MM.1S (cell line): ENCODE data around the gene MBLAC1.

Source experiments
- DNase-seq: peaks from one replicate; pipeline ENCODE4 v3.0.0-alpha.2; 2015
- H2AFZ ChIP-seq: fragments of 300-600 bp; sonication (generic); 2 replicates; pipeline ENCODE4 v1.6.0; 2016; ENCODE audit warnings: antibody characterized with exemption, low read length
- H3F3A ChIP-seq: fragments of 300-600 bp; sonication (generic); 2 replicates; pipeline ENCODE4 v1.6.1; 2016; ENCODE audit warnings: mild to moderate bottlenecking, antibody characterized with exemption, low read length, moderate library complexity, mixed read lengths; ENCODE audit not compliant: insufficient read depth
- H3K27ac ChIP-seq: fragments of 300-600 bp; sonication (generic); 2 replicates; pipeline ENCODE4 v1.5.1; 2016; ENCODE audit warnings: mild to moderate bottlenecking, low read length
- H3K27me3 ChIP-seq: fragments of 300-600 bp; sonication (generic); replicated peaks from 2 replicates; pipeline ENCODE4 v1.6.0; 2016; ENCODE audit warnings: low read length; ENCODE audit not compliant: insufficient read depth
- H3K36me3 ChIP-seq: fragments of 300-600 bp; sonication (generic); replicated peaks from 2 replicates; pipeline ENCODE4 v1.6.1; 2016; ENCODE audit warnings: mild to moderate bottlenecking, low read length, mixed read lengths; ENCODE audit not compliant: insufficient read depth
- H3K4me1 ChIP-seq: fragments of 300-600 bp; sonication (generic); 2 replicates; pipeline ENCODE4 v1.6.1; 2016; ENCODE audit warnings: low read length, mixed read lengths
- H3K4me2 ChIP-seq: fragments of 300-600 bp; sonication (generic); 2 replicates; pipeline ENCODE4 v1.6.0; 2016; ENCODE audit warnings: low read depth, low read length
- H3K4me3 ChIP-seq: fragments of 300-600 bp; sonication (generic); 2 replicates; pipeline ENCODE4 v1.5.1; 2016; ENCODE audit warnings: low read length, mixed read lengths
- H3K79me2 ChIP-seq: fragments of 300-600 bp; sonication (generic); 2 replicates; pipeline ENCODE4 v1.6.1; 2016; ENCODE audit warnings: mixed run types, low read length, mixed read lengths
- H3K9ac ChIP-seq: fragments of 300-600 bp; sonication (generic); 2 replicates; pipeline ENCODE4 v1.6.1; 2016; ENCODE audit warnings: low read length, mixed read lengths
- H3K9me2 ChIP-seq: fragments of 300-600 bp; sonication (generic); replicated peaks from 2 replicates; pipeline ENCODE4 v1.6.1; 2016; ENCODE audit warnings: mild to moderate bottlenecking, low read length, mixed read lengths; ENCODE audit not compliant: insufficient read depth
- H3K9me3 ChIP-seq: fragments of 300-600 bp; sonication (generic); replicated peaks from 2 replicates; pipeline ENCODE4 v1.6.1; 2016; ENCODE audit warnings: mild to moderate bottlenecking, low read length, mixed read lengths; ENCODE audit not compliant: insufficient read depth
- H4K20me1 ChIP-seq: fragments of 300-600 bp; sonication (generic); 2 replicates; pipeline ENCODE4 v1.6.1; 2016; ENCODE audit warnings: mild to moderate bottlenecking, low read length, moderate library complexity, mixed read lengths; ENCODE audit not compliant: insufficient read depth
- CTCF ChIP-seq: fragments of 300-600 bp; sonication (generic); IDR thresholded peaks from 2 replicates; pipeline ENCODE4 v1.5.1; 2016; ENCODE audit warnings: antibody characterized with exemption, low read length, mixed read lengths
- EZH2 ChIP-seq: fragments of 300-600 bp; sonication (generic); optimal IDR thresholded peaks from 2 replicates; pipeline ENCODE3; 2017; ENCODE audit warnings: low read depth, mild to moderate bottlenecking, antibody characterized with exemption, low read length, mixed read lengths
- EZH2phosphoT487 ChIP-seq: fragments of 300-600 bp; sonication (generic); IDR thresholded peaks from 2 replicates; pipeline ENCODE4 v1.6.1; 2018; ENCODE audit warnings: antibody characterized with exemption, low read length

The MBLAC1 gene

GRCh38 chr7:100163871-100164270 lies 37.1 kb downstream of the MBLAC1 start:
- no peaks in the 10 kb centered on the region for H3F3A ChIP-seq
- TF ChIP-seq EZH2 (no peak), CTCF (no peak), EZH2phosphoT487 (no peak)
- H3K79me2 ChIP-seq: no peaks in the 10 kb centered on the region
- no peaks in the 10 kb centered on the region for H3K36me3 ChIP-seq
- H2AFZ ChIP-seq: no peak overlapping the region
- no peaks in the 10 kb centered on the region for H3K9me2 ChIP-seq
- H3K27ac ChIP-seq: no peak overlapping the region
- H3K9ac ChIP-seq: no peak overlapping the region
- no peak overlapping the region for H3K4me2 ChIP-seq
- H3K4me1 ChIP-seq: no peaks in the 10 kb centered on the region; the same call in 1 of the 2 replicates
- no peak for DNase-seq
- H3K4me3 ChIP-seq: no peak overlapping the region
- no peaks in the 10 kb centered on the region for H4K20me1 ChIP-seq
- H3K9me3 ChIP-seq: no peaks in the 10 kb centered on the region
- H3K27me3 ChIP-seq: peaks cover 67% of the 10 kb centered on the region

GRCh38 chr7:100166317-100166940 lies 39.7 kb downstream of the MBLAC1 start:
- Histone ChIP-seq H3K36me3 (no peaks in the 10 kb centered on the region), H3K27ac (no peak overlapping the region), H3K27me3 (peaks cover 80% of the 10 kb centered on the region), H3F3A (no peaks in the 10 kb centered on the region), H3K9me3 (no peaks in the 10 kb centered on the region), H4K20me1 (no peaks in the 10 kb centered on the region), H3K9ac (no peak overlapping the region), H3K4me2 (no peak overlapping the region), H3K4me1 (no peaks in the 10 kb centered on the region; the same call in 1 of the 2 replicates), H3K79me2 (no peaks in the 10 kb centered on the region), H3K4me3 (no peak overlapping the region), H3K9me2 (no peaks in the 10 kb centered on the region), H2AFZ (no peak overlapping the region)
- TF ChIP-seq EZH2phosphoT487 (no peak), CTCF (no peak), EZH2 (no peak)
- no peak for DNase-seq

GRCh38 chr7:100166970-100167911 lies 40.5 kb downstream of the MBLAC1 start:
- no peak for DNase-seq
- Histone ChIP-seq H3K27ac (no peak overlapping the region), H3F3A (no peaks in the 10 kb centered on the region), H3K27me3 (peaks cover 87% of the 10 kb centered on the region), H3K9me2 (no peaks in the 10 kb centered on the region), H3K79me2 (no peaks in the 10 kb centered on the region), H2AFZ (no peak overlapping the region), H3K4me3 (no peak overlapping the region), H4K20me1 (no peaks in the 10 kb centered on the region), H3K9ac (no peak overlapping the region), H3K9me3 (no peaks in the 10 kb centered on the region), H3K36me3 (no peaks in the 10 kb centered on the region), H3K4me1 (no peaks in the 10 kb centered on the region; the same call in 1 of the 2 replicates), H3K4me2 (no peak overlapping the region; the same call in 1 of the 2 replicates)
- TF ChIP-seq EZH2phosphoT487: no peak
- TF ChIP-seq CTCF: no peak
- TF ChIP-seq EZH2: no peak
